ENCODE data around the gene SLC7A4. TPM values are rescaled to one million over a fixed set of nuclear protein-coding genes. Genes with fewer than 3 reads are reported as not detected.

Gene SLC7A4
- total and polyA plus RNA-seq, 7 donors, result 0.08 to 0.87 (median 0.10) TPM; not detected in 4

- ATAC-seq, result peak; percentile 44 to 68 (median 59)
- H3K4me3 ChIP-seq, result no peak overlapping the region
- WGBS, 3 donors, result 63 to 68% (median 64%) methylated on average over 7 of the region's 7 CpGs
Observed at GRCh38 chr22:21020802-21021429, 11.4 kb downstream of the SLC7A4 start.

GRCh38 chr22:21018314-21018713, 14.0 kb downstream of the SLC7A4 start:
- Histone ChIP-seq H3K4me1 (peaks cover 12% of the 10 kb centered on the region), H3K27me3 (ENCODE audit: insufficient read depth in 3 of 3, low read length in 2 of 3) (no peaks in the 10 kb centered on the region), H3K27ac (no peak overlapping the region), H3K9me3 (no peaks in the 10 kb centered on the region), H3K4me3 (no peak overlapping the region), H3K36me3 (ENCODE audit: insufficient read depth in 1 of 2, low read depth in 1 of 2) (peaks cover 0 to 34% of the 10 kb centered on the region in 2 donors)
- DNase-seq, result peak in 1 of 2 donors; percentile 38
- intact Hi-C loops (cut with DNase I), result no loop called here
- TF ChIP-seq CTCF (IDR thresholded peaks at IDR 0.05), result no peak
- no peak for ATAC-seq
- 86 to 96% (median 95%) methylated on average over 4 of the region's 4 CpGs for WGBS, 3 donors

More at GRCh38 chr22:21020802-21021429, 11.4 kb downstream of the SLC7A4 start:
- TF ChIP-seq CTCF (IDR thresholded peaks at IDR 0.05), result peak; percentile 34
- DNase-seq, result peak in 1 of 2 donors; percentile 33
- no peak overlapping the region for H3K27ac ChIP-seq
- H3K4me1 ChIP-seq, result no peaks in the 10 kb centered on the region
- peaks cover 0 to 51% of the 10 kb centered on the region in 2 donors for H3K36me3 ChIP-seq (ENCODE audit: insufficient read depth in 1 of 2, low read depth in 1 of 2)
- H3K9me3 ChIP-seq, result no peaks in the 10 kb centered on the region
- intact Hi-C loops (cut with DNase I), result no loop called here
- no peaks in the 10 kb centered on the region for H3K27me3 ChIP-seq (ENCODE audit: insufficient read depth in 3 of 3, low read length in 2 of 3)

- no peak overlapping the region for H3K27ac ChIP-seq
- H3K9me3 ChIP-seq, result no peaks in the 10 kb centered on the region
- H3K4me1 ChIP-seq, result peaks cover 12% of the 10 kb centered on the region
- intact Hi-C loops (cut with DNase I), result no loop called here
- WGBS, 3 donors, result 73 to 81% (median 78%) methylated on average over 13 of the region's 13 CpGs
- DNase-seq (peak in 1 of 2 donors; percentile 23), ATAC-seq (no peak)
- H3K27me3 ChIP-seq (ENCODE audit: insufficient read depth in 3 of 3, low read length in 2 of 3), result no peaks in the 10 kb centered on the region
- peaks cover 0 to 24% of the 10 kb centered on the region in 2 donors for H3K36me3 ChIP-seq (ENCODE audit: insufficient read depth in 1 of 2, low read depth in 1 of 2)
- no peak for TF ChIP-seq CTCF (IDR thresholded peaks at IDR 0.05)
- peak overlapping the region; percentile 75 for H3K4me3 ChIP-seq
Observed at GRCh38 chr22:21016644-21017420, 15.5 kb downstream of the SLC7A4 start.

- intact Hi-C loops (cut with DNase I), result loop anchor here in 1 of 2 donors (2.0 kb wide), 1 partner anchor 29 kb away; the partner anchor contains the start of gene LRRC74B
- Histone ChIP-seq H3K4me3 (peak overlapping the region; percentile 75), H3K4me1 (peaks cover 12% of the 10 kb centered on the region), H3K36me3 (ENCODE audit: insufficient read depth in 1 of 2, low read depth in 1 of 2) (peaks cover 0 to 24% of the 10 kb centered on the region in 2 donors), H3K9me3 (no peaks in the 10 kb centered on the region), H3K27ac (peak overlapping the region; percentile 85), H3K27me3 (ENCODE audit: insufficient read depth in 3 of 3, low read length in 2 of 3) (no peaks in the 10 kb centered on the region)
- no peak for TF ChIP-seq CTCF (IDR thresholded peaks at IDR 0.05)
- DNase-seq (peak in 1 of 2 donors; percentile 54), ATAC-seq (peak; percentile 9 to 52 (median 32))
- WGBS, 3 donors, result 19 to 40% (median 29%) methylated on average over 10 of the region's 10 CpGs
Observed at GRCh38 chr22:21015466-21016006, 16.8 kb downstream of the SLC7A4 start.

All from psoas muscle (tissue), 8 donors.